Sciatic nerve (tissue), 2 donors: ENCODE data around the gene RDX. TPM values are rescaled to one million over a fixed set of nuclear protein-coding genes. Genes with fewer than 3 reads are reported as not detected.
"Not testable (repeated sequence)": the region's sequence is repeated elsewhere in the genome, so short reads cannot be mapped to it uniquely, and the experiment has no call there.

Experiments
- ATAC-seq: fragments of 200-7000 bp; cut with Tn5 transposase; one replicate; pipeline ENCODE4 v1.9.1; 2020; ENCODE audit warnings: mild to moderate bottlenecking, moderate library complexity
- DNase-seq: peaks from one replicate; pipeline ENCODE4 v3.0.0-alpha.2; 2020; ENCODE audit warnings: low spot score
- intact Hi-C: fragments of 100-400 bp; cut with DNase I; formaldehyde crosslinking; loops from one replicate; pipeline ENCODE4 v1.14.2; 2022
- total RNA-seq: library from RNA; stranded (reverse); fragmentation: NEBNext Ultra II Directional; extraction: Animal tissue kit (Norgen Biotek cat#: 25700); gene quantifications from one replicate; pipeline ENCODE4 v1.2.1, GENCODE V29; 2021
- donor health status: DM: no; HTN: no; CAD: no.
- donor health status: DM: no; HTN: no; CAD: no.

Gene RDX
- total RNA-seq, 1 donor from 2014 or later = 195 TPM

- DNase-seq = no peak
- ATAC-seq = no peak
- intact Hi-C loops = no loop called here
Measured at GRCh38 chr11:110286298-110287040, 9.9 kb downstream of the RDX start.

GRCh38 chr11:110283862-110284261 is 12.6 kb downstream of the RDX start:
- intact Hi-C loops = no loop called here
- DNase-seq (no peak), ATAC-seq (no peak)

GRCh38 chr11:110280595-110280994 is 15.8 kb downstream of the RDX start:
- intact Hi-C loops, DNase-seq, ATAC-seq: not testable (repeated sequence)

GRCh38 chr11:110279881-110280280 is 16.5 kb downstream of the RDX start:
- DNase-seq = no peak
- intact Hi-C loops = no loop called here
- no peak for ATAC-seq

- intact Hi-C loops = no loop called here
- DNase-seq (no peak), ATAC-seq (no peak)
Measured at GRCh38 chr11:110272919-110273318, 23.5 kb downstream of the RDX start.

GRCh38 chr11:110269996-110270395 is 26.4 kb downstream of the RDX start:
- intact Hi-C loops = no loop called here
- no peak for DNase-seq
- ATAC-seq = no peak

- ATAC-seq (no peak), DNase-seq (no peak)
- intact Hi-C loops = no loop called here
Measured at GRCh38 chr11:110268441-110268840, 28.0 kb downstream of the RDX start.

- ATAC-seq = no peak
- intact Hi-C loops = no loop called here
- no peak for DNase-seq
Measured at GRCh38 chr11:110262072-110262403, 34.4 kb downstream of the RDX start.

- ATAC-seq = no peak
- no peak for DNase-seq
- intact Hi-C loops = no loop called here
Measured at GRCh38 chr11:110261195-110262071, 35.0 kb downstream of the RDX start.

GRCh38 chr11:110253525-110253924 is 42.9 kb downstream of the RDX start:
- intact Hi-C loops = no loop called here
- ATAC-seq = no peak
- no peak for DNase-seq

- DNase-seq = no peak
- intact Hi-C loops = no loop called here
- ATAC-seq = no peak
Measured at GRCh38 chr11:110251836-110252235, 44.6 kb downstream of the RDX start.

GRCh38 chr11:110250168-110250567 is 46.2 kb downstream of the RDX start:
- DNase-seq = no peak
- no peak for ATAC-seq
- intact Hi-C loops = no loop called here

- DNase-seq = no peak
- ATAC-seq = no peak
- intact Hi-C loops = no loop called here
Measured at GRCh38 chr11:110249766-110250165, 46.6 kb downstream of the RDX start.

GRCh38 chr11:110249066-110249465 is 47.3 kb downstream of the RDX start:
- no peak for ATAC-seq
- intact Hi-C loops = no loop called here
- DNase-seq = no peak

GRCh38 chr11:110243791-110244190 is 52.6 kb downstream of the RDX start:
- intact Hi-C loops = no loop called here
- ATAC-seq (no peak), DNase-seq (no peak)

GRCh38 chr11:110242746-110243145 is 53.7 kb downstream of the RDX start:
- ATAC-seq (no peak), DNase-seq (no peak)
- intact Hi-C loops = no loop called here

- ATAC-seq (no peak), DNase-seq (no peak)
- intact Hi-C loops = no loop called here
Measured at GRCh38 chr11:110242188-110242587, 54.2 kb downstream of the RDX start.

- no peak for ATAC-seq
- intact Hi-C loops = no loop called here
- no peak for DNase-seq
Measured at GRCh38 chr11:110235966-110236365, 60.4 kb downstream of the RDX start.

GRCh38 chr11:110230377-110230776 is 66.0 kb downstream of the RDX start:
- no peak for ATAC-seq

GRCh38 chr11:110219006-110219785 is 77.2 kb downstream of the RDX start:
- no peak for ATAC-seq
- DNase-seq = no peak
- intact Hi-C loops = no loop called here

More at GRCh38 chr11:110230377-110230776, 66.0 kb downstream of the RDX start:
- intact Hi-C loops = no loop called here
- no peak for DNase-seq
